H1 (cell line): Measurements from ENCODE around the gene DIDO1.

ENCODE experiments used
- CBX5 ChIP-seq: fragments of 300-800, 300-1000 bp; sonication (generic); IDR thresholded peaks from 2 replicates; pipeline ENCODE4 v1.7.1; 2016; ENCODE audit warnings: antibody characterized with exemption, low read length, low read depth
- CBX8 ChIP-seq: fragments of 300-800, 300-1000 bp; sonication (generic); IDR thresholded peaks from 2 replicates; pipeline ENCODE4 v1.7.1; 2016; ENCODE audit warnings: low read depth, low read length, borderline replicate concordance
- CTCF ChIP-seq, 3 experiments: IDR thresholded peaks; 1 replicate in 2 of 3; 2 replicates in 1 of 3; pipeline versions ENCODE4 v1.5.1 to v1.6.1; 2011; ENCODE audit warnings: low read length in 3 of 3, mild to moderate bottlenecking in 3 of 3, inconsistent platforms in 2 of 3, low read depth in 1 of 3, moderate library complexity in 1 of 3; ENCODE audit not compliant: insufficient read depth in 1 of 3; ENCODE audit errors: control extremely low read depth in 1 of 3
- EZH2 ChIP-seq: fragments of 200-600 bp; sonication (generic); IDR thresholded peaks from 2 replicates; pipeline ENCODE4 v1.7.1; 2012; ENCODE audit warnings: low read depth, mild to moderate bottlenecking, moderate library complexity, low read length, inconsistent platforms; ENCODE audit not compliant: severe bottlenecking
- KDM5A ChIP-seq: fragments of 200-600 bp; IDR thresholded peaks from 2 replicates; pipeline ENCODE4 v1.7.1; 2012; ENCODE audit warnings: mild to moderate bottlenecking, low read length, inconsistent platforms, mixed read lengths
- MAX ChIP-seq: IDR thresholded peaks from 2 replicates; pipeline ENCODE4 v1.6.1; 2012; ENCODE audit warnings: inconsistent platforms
- POLR2A ChIP-seq, 2 experiments: IDR thresholded peaks; 1 replicate in 1 of 2; 2 replicates in 1 of 2; pipeline ENCODE4 v1.6.1; 2011; ENCODE audit warnings: low read depth in 2 of 2, low read length in 2 of 2, mild to moderate bottlenecking in 2 of 2; ENCODE audit errors: control extremely low read depth in 1 of 2
- TBP ChIP-seq: IDR thresholded peaks from 2 replicates; pipeline ENCODE4 v1.6.1; 2011; ENCODE audit warnings: low read depth, low read length, improper control_type of control experiment
- TEAD4 ChIP-seq: IDR thresholded peaks from 2 replicates; pipeline ENCODE4 v1.6.1; 2012; ENCODE audit warnings: low read depth, low read length, inconsistent platforms, mixed read lengths
- USF2 ChIP-seq: IDR thresholded peaks from 2 replicates; pipeline ENCODE4 v1.6.1; 2011; ENCODE audit warnings: low read length, improper control_type of control experiment
- YY1 ChIP-seq: IDR thresholded peaks from 2 replicates; pipeline ENCODE4 v1.6.1; 2011; ENCODE audit warnings: low read depth, mild to moderate bottlenecking, low read length

GRCh38 chr20:62880147-62880934, 46.0 kb downstream of the DIDO1 start:
- TF ChIP-seq POLR2A (IDR thresholded peaks at IDR 0.05; ENCODE audit: control extremely low read depth in 1 of 2, low read depth in 2 of 2, low read length in 2 of 2), result no peak
- TF ChIP-seq CTCF (IDR thresholded peaks at IDR 0.05; ENCODE audit: control extremely low read depth in 1 of 3, insufficient read depth in 1 of 3, low read depth in 1 of 3, low read length in 3 of 3), result no peak
- TF ChIP-seq CBX5, result no peak
- no peak for TF ChIP-seq YY1
- TF ChIP-seq EZH2, result no peak
- no peak for TF ChIP-seq KDM5A
- no peak for TF ChIP-seq CBX8
- no peak for TF ChIP-seq MAX
- no peak for TF ChIP-seq USF2
- TF ChIP-seq TBP, result no peak
- TF ChIP-seq TEAD4, result no peak
